ENCODE results near the gene PRPS1L1. TPM values are rescaled to one million over a fixed set of nuclear protein-coding genes. Genes with fewer than 3 reads are reported as not detected.

The PRPS1L1 gene
- total RNA-seq, 3 donors from 2014 or later = not detected

GRCh38 chr7:17983221-17984062 is 44.2 kb downstream of the PRPS1L1 start:
- DNase-seq (no peak), ATAC-seq (peak; percentile 57)
- intact Hi-C loops (cut with DNase I, micrococcal nuclease) = no loop called here
- Histone ChIP-seq H3K36me3 (ENCODE audit: low read depth) (no peaks in the 10 kb centered on the region), H3K9me3 (no peaks in the 10 kb centered on the region), H3K4me1 (ENCODE audit: low read depth) (peaks cover 25% of the 10 kb centered on the region), H3K4me3 (no peak overlapping the region)
- TF ChIP-seq, protein P1, sequence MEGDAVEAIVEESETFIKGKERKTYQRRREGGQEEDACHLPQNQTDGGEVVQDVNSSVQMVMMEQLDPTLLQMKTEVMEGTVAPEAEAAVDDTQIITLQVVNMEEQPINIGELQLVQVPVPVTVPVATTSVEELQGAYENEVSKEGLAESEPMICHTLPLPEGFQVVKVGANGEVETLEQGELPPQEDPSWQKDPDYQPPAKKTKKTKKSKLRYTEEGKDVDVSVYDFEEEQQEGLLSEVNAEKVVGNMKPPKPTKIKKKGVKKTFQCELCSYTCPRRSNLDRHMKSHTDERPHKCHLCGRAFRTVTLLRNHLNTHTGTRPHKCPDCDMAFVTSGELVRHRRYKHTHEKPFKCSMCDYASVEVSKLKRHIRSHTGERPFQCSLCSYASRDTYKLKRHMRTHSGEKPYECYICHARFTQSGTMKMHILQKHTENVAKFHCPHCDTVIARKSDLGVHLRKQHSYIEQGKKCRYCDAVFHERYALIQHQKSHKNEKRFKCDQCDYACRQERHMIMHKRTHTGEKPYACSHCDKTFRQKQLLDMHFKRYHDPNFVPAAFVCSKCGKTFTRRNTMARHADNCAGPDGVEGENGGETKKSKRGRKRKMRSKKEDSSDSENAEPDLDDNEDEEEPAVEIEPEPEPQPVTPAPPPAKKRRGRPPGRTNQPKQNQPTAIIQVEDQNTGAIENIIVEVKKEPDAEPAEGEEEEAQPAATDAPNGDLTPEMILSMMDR (IDR thresholded peaks at IDR 0.05) = no peak

- DNase-seq (no peak), ATAC-seq (no peak)
- intact Hi-C loops (cut with DNase I, micrococcal nuclease) = no loop called here
- Histone ChIP-seq H3K36me3 (ENCODE audit: low read depth) (no peaks in the 10 kb centered on the region), H3K4me3 (no peak overlapping the region), H3K9me3 (no peaks in the 10 kb centered on the region), H3K4me1 (ENCODE audit: low read depth) (no peaks in the 10 kb centered on the region)
- TF ChIP-seq, protein P1 (IDR thresholded peaks at IDR 0.05) = no peak
These were observed 50.7 kb downstream of the PRPS1L1 start for GRCh38 chr7:17976952-17977351.

Other genes starting within 250 kb of the PRPS1L1 start
- gene SNX13, start 87.4 kb downstream of the PRPS1L1 start, total RNA-seq = 10 to 100 TPM; 72.2 to 89.4 (median 72.6) TPM